Panc1 (cell line): ENCODE data around the gene PLAAT2. TPM values are rescaled to one million over a fixed set of nuclear protein-coding genes. Genes with fewer than 3 reads are reported as not detected.

ENCODE experiments used
- ATAC-seq: fragments of 200-7000 bp; cut with Tn5 transposase; 2 replicates; pipeline ENCODE4 v1.9.1; 2020; ENCODE audit warnings: mild to moderate bottlenecking, moderate library complexity
- BruUV-seq: library from RNA; stranded (reverse); fragments of 400-500 nt; replicated peaks from 2 replicates; lab custom pipeline; 2021; lab: Mats Ljungman, UMichigan
- CTCF ChIA-PET: fragments of 300-600 bp; sonication (Branson Sonifier 250); formaldehyde crosslinking; loops from one replicate; lab custom pipeline; 2022; ENCODE audit warnings: antibody characterized with exemption; lab: Charles Lee
- POLR2A ChIA-PET: fragments of 300-600 bp; sonication (Branson Sonifier 250); formaldehyde crosslinking; loops from one replicate; lab custom pipeline; 2022; ENCODE audit warnings: antibody characterized with exemption; lab: Charles Lee
- DNase-seq: peaks from one replicate; pipeline ENCODE4 v3.0.0-alpha.2; 2010; ENCODE audit warnings: low read depth, low spot score
- H3K27ac ChIP-seq: 2 replicates; pipeline ENCODE4 v1.5.1; 2011; ENCODE audit warnings: mild to moderate bottlenecking, low read length, inconsistent platforms
- H3K27me3 ChIP-seq: fragments of 200-500 bp; sonication (Bioruptor generic); 2 replicates; pipeline ENCODE4 v1.6.0; 2014; ENCODE audit warnings: low read length, inconsistent platforms; ENCODE audit not compliant: control insufficient read depth, insufficient read depth
- H3K36me3 ChIP-seq: fragments of 200-500 bp; sonication (Bioruptor generic); 2 replicates; pipeline ENCODE4 v1.5.1; 2014; ENCODE audit warnings: inconsistent platforms, mild to moderate bottlenecking, low read length, moderate library complexity; ENCODE audit not compliant: control insufficient read depth, insufficient read depth
- H3K4me1 ChIP-seq: 2 replicates; pipeline ENCODE4 v1.5.1; 2011; ENCODE audit warnings: inconsistent platforms, mild to moderate bottlenecking, low read length, moderate library complexity; ENCODE audit not compliant: control insufficient read depth, insufficient read depth
- H3K4me3 ChIP-seq, 2 experiments: 2 replicates each; pipeline ENCODE4 v1.5.1; 2011 to 2012; ENCODE audit warnings: low read depth in 2 of 2, low read length in 2 of 2, mild to moderate bottlenecking in 2 of 2, inconsistent platforms in 1 of 2, moderate library complexity in 1 of 2
- H3K9me3 ChIP-seq: fragments of 200-500 bp; sonication (Bioruptor generic); 2 replicates; pipeline ENCODE4 v1.5.1; 2014; ENCODE audit warnings: low read depth, mild to moderate bottlenecking, inconsistent platforms, low read length, moderate library complexity; ENCODE audit not compliant: control insufficient read depth, insufficient read depth
- POLR2AphosphoS5 ChIP-seq: IDR thresholded peaks from 2 replicates; pipeline ENCODE4 v1.6.1; 2012; ENCODE audit warnings: mild to moderate bottlenecking, low read depth, low read length, moderate library complexity
- REST ChIP-seq, 2 experiments: IDR thresholded peaks; 2 replicates each; pipeline ENCODE4 v1.6.1; 2011 to 2012; ENCODE audit warnings: low read depth in 2 of 2, control low read depth in 1 of 2, low read length in 1 of 2, mild to moderate bottlenecking in 1 of 2, moderate library complexity in 1 of 2; ENCODE audit not compliant: insufficient read depth in 1 of 2
- SIN3A ChIP-seq: IDR thresholded peaks from 2 replicates; pipeline ENCODE4 v1.6.1; 2012; ENCODE audit warnings: low read depth, mild to moderate bottlenecking, low read length, moderate library complexity, borderline replicate concordance; ENCODE audit not compliant: insufficient read depth
- TCF7L2 ChIP-seq: IDR thresholded peaks from 2 replicates; pipeline ENCODE4 v1.6.1; 2011; ENCODE audit warnings: mild to moderate bottlenecking, low read depth, low read length, inconsistent platforms
- in situ Hi-C: cut with HindIII; loops from 2 replicates; pipeline ENCODE4 v1.10.0; 2016; ENCODE audit warnings: low sequenced_read_pairs, low pct_unique_long_range_greater_than_20kb
- intact Hi-C: fragments of 100-400 bp; cut with micrococcal nuclease; formaldehyde crosslinking; loops from one replicate; pipeline ENCODE4 v1.10.0; 2022; ENCODE audit not compliant: unreplicated experiment
- total RNA-seq: library from RNA; stranded (reverse); gene quantifications from one replicate; pipeline ENCODE4 v1.2.1, GENCODE V29; 2021; ENCODE audit not compliant: unreplicated experiment
- TF ChIP-seq, protein P1 (sequence below): fragments of 450-650 bp; IDR thresholded peaks from 2 replicates; pipeline ENCODE4 v1.5.1; 2017; ENCODE audit warnings: mild to moderate bottlenecking

The PLAAT2 gene
- total RNA-seq, 1 experiment from 2014 or later: not detected

DNA sequence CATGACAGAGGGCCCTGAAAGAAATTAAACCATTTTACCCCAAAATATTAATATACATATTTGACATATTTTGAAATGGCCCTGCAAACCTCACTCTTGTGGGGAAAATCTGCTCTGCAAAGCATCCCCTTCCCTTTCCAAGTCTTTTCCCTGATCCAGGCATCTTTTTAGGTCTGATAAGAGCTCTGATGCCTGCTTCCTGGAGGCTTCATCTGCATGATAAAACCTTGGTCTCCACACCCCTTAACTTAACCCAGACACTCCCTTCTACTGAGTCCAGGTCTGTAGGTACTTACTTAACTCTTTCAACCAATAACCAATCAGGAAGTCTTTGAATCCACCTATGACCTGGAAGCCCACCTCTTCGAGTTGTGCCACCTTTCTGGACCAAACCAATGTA, 59.1 kb downstream of the PLAAT2 start:
- POLR2A ChIA-PET: no interaction called here
- no TSS peak for BruUV-seq
- Histone ChIP-seq H3K27ac (no peak overlapping the region), H3K9me3 (peaks cover 6% of the 10 kb centered on the region; the same call in 1 of the 2 replicates), H3K36me3 (no peaks in the 10 kb centered on the region), H3K4me3 (no peak overlapping the region), H3K4me1 (no peaks in the 10 kb centered on the region), H3K27me3 (no peaks in the 10 kb centered on the region)
- in situ Hi-C loops: no loop called here
- intact Hi-C loops: no loop called here
- CTCF ChIA-PET: no interaction called here
- DNase-seq (no peak), ATAC-seq (no peak)
- no peak for TF ChIP-seq REST (IDR thresholded peaks at IDR 0.05; ENCODE audit: insufficient read depth in 1 of 2, low read depth in 2 of 2, low read length in 1 of 2)
- no peak for TF ChIP-seq TCF7L2
- TF ChIP-seq POLR2AphosphoS5: no peak
- TF ChIP-seq SIN3A: no peak
- TF ChIP-seq, protein P1, sequence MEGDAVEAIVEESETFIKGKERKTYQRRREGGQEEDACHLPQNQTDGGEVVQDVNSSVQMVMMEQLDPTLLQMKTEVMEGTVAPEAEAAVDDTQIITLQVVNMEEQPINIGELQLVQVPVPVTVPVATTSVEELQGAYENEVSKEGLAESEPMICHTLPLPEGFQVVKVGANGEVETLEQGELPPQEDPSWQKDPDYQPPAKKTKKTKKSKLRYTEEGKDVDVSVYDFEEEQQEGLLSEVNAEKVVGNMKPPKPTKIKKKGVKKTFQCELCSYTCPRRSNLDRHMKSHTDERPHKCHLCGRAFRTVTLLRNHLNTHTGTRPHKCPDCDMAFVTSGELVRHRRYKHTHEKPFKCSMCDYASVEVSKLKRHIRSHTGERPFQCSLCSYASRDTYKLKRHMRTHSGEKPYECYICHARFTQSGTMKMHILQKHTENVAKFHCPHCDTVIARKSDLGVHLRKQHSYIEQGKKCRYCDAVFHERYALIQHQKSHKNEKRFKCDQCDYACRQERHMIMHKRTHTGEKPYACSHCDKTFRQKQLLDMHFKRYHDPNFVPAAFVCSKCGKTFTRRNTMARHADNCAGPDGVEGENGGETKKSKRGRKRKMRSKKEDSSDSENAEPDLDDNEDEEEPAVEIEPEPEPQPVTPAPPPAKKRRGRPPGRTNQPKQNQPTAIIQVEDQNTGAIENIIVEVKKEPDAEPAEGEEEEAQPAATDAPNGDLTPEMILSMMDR: no peak

DNA sequence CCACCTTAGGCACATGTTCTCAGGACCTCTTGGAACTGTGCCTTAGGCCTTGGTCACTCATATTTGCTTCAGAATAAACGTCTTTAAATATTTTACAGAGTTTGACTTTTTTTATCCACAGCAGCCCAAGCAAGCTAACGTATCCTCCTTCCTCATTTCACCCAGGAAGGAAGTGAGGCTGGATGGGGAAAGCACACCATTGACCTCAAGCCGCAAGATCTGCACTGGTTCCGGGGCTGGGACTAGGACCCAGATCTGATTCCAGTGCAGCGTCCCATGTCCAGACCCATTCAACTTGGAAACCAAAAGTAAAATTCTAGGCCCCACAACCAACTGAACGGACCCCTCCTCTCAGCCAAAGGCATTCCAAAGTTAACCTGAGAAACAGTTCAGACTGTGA, 59.7 kb downstream of the PLAAT2 start:
- ATAC-seq: no peak
- ChIA-PET POLR2A (no interaction called here), CTCF (no interaction called here)
- intact Hi-C loops (no loop called here), in situ Hi-C loops (no loop called here)
- H3K9me3 ChIP-seq: peaks cover 6% of the 10 kb centered on the region; the same call in 1 of the 2 replicates
- no peaks in the 10 kb centered on the region for H3K4me1 ChIP-seq
- H3K27me3 ChIP-seq: no peaks in the 10 kb centered on the region
- TF ChIP-seq TCF7L2: no peak
- TF ChIP-seq REST (IDR thresholded peaks at IDR 0.05; ENCODE audit: insufficient read depth in 1 of 2, low read depth in 2 of 2, low read length in 1 of 2): no peak
- no peak for TF ChIP-seq SIN3A
- no peak for TF ChIP-seq POLR2AphosphoS5
- TF ChIP-seq, protein P1: no peak
- BruUV-seq: no TSS peak
- no peak overlapping the region for H3K27ac ChIP-seq
- DNase-seq: no peak
- H3K36me3 ChIP-seq: no peaks in the 10 kb centered on the region
- no peak overlapping the region for H3K4me3 ChIP-seq

Other genes starting within 250 kb of the PLAAT2 start
- gene SLC22A9, start 193.6 kb downstream of the PLAAT2 start, total RNA-seq: not detected
- gene PLAAT5, start 72.2 kb downstream of the PLAAT2 start, total RNA-seq: not detected
- gene LGALS12, start 57.3 kb downstream of the PLAAT2 start, total RNA-seq: not detected
- gene PLAAT4, start 26.6 kb downstream of the PLAAT2 start, total RNA-seq: 15.2 TPM
- gene PLAAT3, start 51.1 kb upstream of the PLAAT2 start, total RNA-seq: 32.6 TPM
- 79.0 TPM for gene ATL3, start 108.0 kb upstream of the PLAAT2 start, total RNA-seq
- 145 TPM for gene RTN3, start 118.1 kb upstream of the PLAAT2 start, total RNA-seq
- 16.1 TPM for gene ZFTA, start 205.4 kb upstream of the PLAAT2 start, total RNA-seq